ENCODE data around the gene CYP8B1.
"Not testable (repeated sequence)": the region's sequence is repeated elsewhere in the genome, so short reads cannot be mapped to it uniquely, and the experiment has no call there.

The CYP8B1 gene

GRCh38 chr3:42886294-42886822 lies 10.7 kb upstream of the CYP8B1 start:
- DNase-seq (ENCODE audit: low read depth): no peak

- no peak for DNase-seq (ENCODE audit: low read depth)
These were observed 8.6 kb upstream of the CYP8B1 start for GRCh38 chr3:42884324-42884723.

- not testable (repeated sequence) for DNase-seq (ENCODE audit: low read depth)
These were observed 7.7 kb upstream of the CYP8B1 start for GRCh38 chr3:42883251-42883930.

- peak; percentile 80 for DNase-seq (ENCODE audit: low read depth)
These were observed 5.1 kb upstream of the CYP8B1 start for GRCh38 chr3:42880601-42881451.

- DNase-seq (ENCODE audit: low read depth): no peak
These were observed 4.5 kb upstream of the CYP8B1 start for GRCh38 chr3:42880183-42880582.

- no peak for DNase-seq (ENCODE audit: low read depth)
These were observed 2.2 kb upstream of the CYP8B1 start for GRCh38 chr3:42877881-42878280.

- no peak for DNase-seq (ENCODE audit: low read depth)
These were observed 1.5 kb upstream of the CYP8B1 start for GRCh38 chr3:42876940-42877720.

- DNase-seq (ENCODE audit: low read depth): no peak
These were observed 722 bp upstream of the CYP8B1 start for GRCh38 chr3:42876401-42876800.

- no peak for DNase-seq (ENCODE audit: low read depth)
These were observed 930 bp downstream of the CYP8B1 start for GRCh38 chr3:42874749-42875148.

GRCh38 chr3:42873221-42873982 lies 2.3 kb downstream of the CYP8B1 start:
- no peak for DNase-seq (ENCODE audit: low read depth)

- no peak for DNase-seq (ENCODE audit: low read depth)
These were observed 3.0 kb downstream of the CYP8B1 start for GRCh38 chr3:42872718-42873117.

- DNase-seq (ENCODE audit: low read depth): no peak
These were observed 4.0 kb downstream of the CYP8B1 start for GRCh38 chr3:42871592-42872196.

- DNase-seq (ENCODE audit: low read depth): no peak
These were observed 6.8 kb downstream of the CYP8B1 start for GRCh38 chr3:42868841-42869240.

- DNase-seq (ENCODE audit: low read depth): no peak
These were observed 8.5 kb downstream of the CYP8B1 start for GRCh38 chr3:42867138-42867537.

- no peak for DNase-seq (ENCODE audit: low read depth)
These were observed 10.4 kb downstream of the CYP8B1 start for GRCh38 chr3:42865256-42865655.

GRCh38 chr3:42864321-42864950 lies 11.2 kb downstream of the CYP8B1 start:
- no peak for DNase-seq (ENCODE audit: low read depth)

GRCh38 chr3:42856544-42856943 lies 19.1 kb downstream of the CYP8B1 start:
- no peak for DNase-seq (ENCODE audit: low read depth)

- no peak for DNase-seq (ENCODE audit: low read depth)
These were observed 19.9 kb downstream of the CYP8B1 start for GRCh38 chr3:42855547-42856380.

- no peak for DNase-seq (ENCODE audit: low read depth)
These were observed 20.5 kb downstream of the CYP8B1 start for GRCh38 chr3:42855219-42855546.

GRCh38 chr3:42853739-42854302 lies 21.9 kb downstream of the CYP8B1 start:
- DNase-seq (ENCODE audit: low read depth): no peak

Data from activated T-helper 9 cell treated with anti-CD3 and anti-CD28 coated beads, Interleukin-2, amount 50 U/mL, for 16 hours (primary cell).